Breast epithelium (tissue), 4 donors: ENCODE data around the gene AOX1. TPM values are rescaled to one million over a fixed set of nuclear protein-coding genes. Genes with fewer than 3 reads are reported as not detected.

ENCODE experiments used
- DNase-seq, 2 donors: peaks; one replicate each; pipeline ENCODE4 v3.0.0-alpha.2; 2019; ENCODE audit warnings: low spot score in 2 of 2
- H3K27ac ChIP-seq, 2 donors: fragments of 200-600 bp; sonication (generic) in 1 of 2; one replicate each; pipeline ENCODE4 v1.5.1; 2016 to 2019; ENCODE audit warnings: mild to moderate bottlenecking in 1 of 2
- H3K27me3 ChIP-seq, 2 donors: fragments of 200-600 bp; sonication (generic) in 1 of 2; one replicate each; pipeline versions ENCODE4 v1.5.1 to v1.6.0; 2017 to 2019; ENCODE audit warnings: control low read depth in 1 of 2, mild to moderate bottlenecking in 1 of 2
- H3K36me3 ChIP-seq: fragments of 200-600 bp; one replicate; pipeline ENCODE4 v1.5.1; 2019
- H3K4me1 ChIP-seq, 2 donors: fragments of 200-600 bp; sonication (generic); one replicate each; pipeline ENCODE4 v1.5.1; 2016 to 2019; ENCODE audit warnings: control low read depth in 1 of 2
- H3K4me3 ChIP-seq, 3 donors: fragments of 200-600 bp; sonication (generic); 1 replicate in 2 of 3; 2 replicates in 1 of 3; pipeline ENCODE4 v1.5.1; 2016 to 2019; ENCODE audit warnings: mild to moderate bottlenecking in 3 of 3, moderate library complexity in 2 of 3
- H3K9me3 ChIP-seq, 2 donors: fragments of 200-600 bp; sonication (generic) in 1 of 2; one replicate each; pipeline ENCODE4 v1.5.1; 2016 to 2019; ENCODE audit warnings: control low read depth in 1 of 2
- CTCF ChIP-seq, 3 donors: fragments of 450-650 bp; IDR thresholded peaks; one replicate each; pipeline ENCODE4 v1.5.1; 2016 to 2017; ENCODE audit warnings: antibody characterized with exemption in 3 of 3, mild to moderate bottlenecking in 3 of 3, moderate library complexity in 3 of 3
- POLR2A ChIP-seq: fragments of 450-650 bp; IDR thresholded peaks from one replicate; pipeline ENCODE4 v1.6.1; 2016; ENCODE audit warnings: antibody characterized with exemption, mild to moderate bottlenecking, moderate library complexity
- POLR2AphosphoS5 ChIP-seq, 3 donors: sonication (generic); formaldehyde crosslinking; IDR thresholded peaks; one replicate each; pipeline ENCODE4 v1.6.1; 2017; ENCODE audit warnings: antibody characterized with exemption in 3 of 3
- intact Hi-C: fragments of 100-400 bp; cut with DNase I; formaldehyde crosslinking; loops from one replicate; pipeline ENCODE4 v1.15.1; 2023; ENCODE audit warnings: low total_unique reads
- total RNA-seq, 3 donors: library from RNA; depleted of rRNA; stranded (reverse); fragments of >200 nt; gene quantifications; one replicate each; pipeline ENCODE4 v1.1.0, GENCODE V29; 2016

The AOX1 gene
- total RNA-seq, 3 donors from 2014 or later: 100.0 to 611 (median 111) TPM

DNA sequence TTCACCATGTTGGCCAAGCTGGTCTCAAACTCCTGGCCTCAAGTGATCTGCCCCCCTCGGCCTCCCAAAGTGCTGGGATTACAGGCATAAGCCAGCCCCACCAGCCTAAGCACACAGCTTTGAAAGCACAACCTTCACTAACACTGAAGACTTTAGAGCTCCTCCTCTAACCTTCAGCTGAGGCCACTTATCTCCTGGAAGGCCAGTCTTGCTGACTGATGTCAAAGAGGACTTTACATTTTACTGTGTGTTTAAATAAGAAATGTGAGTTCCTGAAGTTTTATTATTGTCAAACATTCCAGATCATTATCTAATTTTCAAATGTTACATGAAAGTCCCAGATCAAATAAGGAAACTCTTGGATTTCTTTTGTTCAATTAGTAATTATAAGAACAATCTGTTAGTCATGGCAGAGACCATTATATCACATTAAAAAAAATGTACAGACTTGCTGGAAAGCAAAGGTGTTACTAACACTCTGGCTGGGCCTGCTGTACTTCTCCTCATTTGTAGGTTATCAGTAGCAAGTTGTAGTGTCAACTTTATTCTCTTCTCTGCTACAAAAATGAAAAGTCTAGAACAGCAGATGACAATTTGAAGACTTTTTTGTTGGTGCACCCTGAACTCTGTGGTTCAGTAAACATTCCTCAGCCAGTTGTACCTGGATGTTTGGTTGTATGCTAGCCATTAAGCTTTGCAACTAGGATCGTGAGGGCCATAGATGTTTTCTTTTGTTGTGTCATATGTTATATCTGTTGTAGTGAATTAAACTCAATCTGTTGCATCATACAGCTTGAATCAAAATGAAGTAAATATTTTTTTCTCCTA lies 80.0 kb downstream of the AOX1 start:
- no peaks in the 10 kb centered on the region for H3K9me3 ChIP-seq
- H3K27ac ChIP-seq: no peak overlapping the region
- no peaks in the 10 kb centered on the region for H3K36me3 ChIP-seq
- H3K27me3 ChIP-seq: no peaks in the 10 kb centered on the region
- H3K4me3 ChIP-seq: no peak overlapping the region
- DNase-seq: no peak
- no peak for TF ChIP-seq CTCF (IDR thresholded peaks at IDR 0.05)
- no peak for TF ChIP-seq POLR2AphosphoS5 (IDR thresholded peaks at IDR 0.05)
- TF ChIP-seq POLR2A: no peak
- intact Hi-C loops: no loop called here
- H3K4me1 ChIP-seq: no peaks in the 10 kb centered on the region

DNA sequence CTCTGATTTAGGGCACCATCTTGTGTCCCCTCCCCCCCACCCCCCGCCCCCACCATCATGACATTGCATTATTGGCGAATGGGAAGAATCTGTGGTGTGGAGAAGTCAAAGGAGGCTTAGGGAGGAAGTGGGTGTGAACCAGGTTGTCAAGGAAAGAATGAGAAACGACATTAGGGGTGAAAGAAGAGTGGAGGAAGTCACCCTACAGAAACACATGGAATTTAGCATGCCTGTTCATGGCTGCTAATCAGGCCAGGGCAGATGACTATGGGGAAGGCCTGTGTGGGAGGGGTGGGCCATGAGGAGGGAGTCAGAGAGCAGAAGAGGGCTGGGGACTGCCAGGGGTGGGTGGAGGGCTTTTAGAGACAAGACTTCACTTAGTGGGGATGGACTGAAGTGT lies 81.6 kb downstream of the AOX1 start:
- H3K27ac ChIP-seq: no peak overlapping the region
- no peaks in the 10 kb centered on the region for H3K36me3 ChIP-seq
- no peaks in the 10 kb centered on the region for H3K27me3 ChIP-seq
- no peak for TF ChIP-seq CTCF (IDR thresholded peaks at IDR 0.05)
- DNase-seq: no peak
- H3K4me1 ChIP-seq: no peaks in the 10 kb centered on the region
- H3K9me3 ChIP-seq: no peaks in the 10 kb centered on the region
- intact Hi-C loops: no loop called here
- H3K4me3 ChIP-seq: no peak overlapping the region

DNA sequence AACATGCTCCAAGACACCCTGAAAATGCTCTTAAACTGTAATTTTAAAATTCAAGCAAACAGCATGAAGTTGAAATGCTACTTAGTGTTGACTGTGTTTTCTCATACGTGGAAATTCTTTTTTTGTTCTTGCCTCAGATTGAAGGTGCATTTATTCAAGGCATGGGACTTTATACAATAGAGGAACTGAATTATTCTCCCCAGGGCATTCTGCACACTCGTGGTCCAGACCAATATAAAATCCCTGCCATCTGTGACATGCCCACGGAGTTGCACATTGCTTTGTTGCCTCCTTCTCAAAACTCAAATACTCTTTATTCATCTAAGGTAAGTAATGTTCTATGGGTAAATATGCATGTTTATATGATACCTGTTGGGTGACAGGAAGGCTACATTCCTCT lies 82.7 kb downstream of the AOX1 start:
- H3K27me3 ChIP-seq: no peaks in the 10 kb centered on the region
- no peaks in the 10 kb centered on the region for H3K9me3 ChIP-seq
- DNase-seq: no peak
- intact Hi-C loops: no loop called here
- no peaks in the 10 kb centered on the region for H3K4me1 ChIP-seq
- no peak for TF ChIP-seq POLR2AphosphoS5 (IDR thresholded peaks at IDR 0.05)
- TF ChIP-seq CTCF (IDR thresholded peaks at IDR 0.05): no peak
- no peak for TF ChIP-seq POLR2A
- no peaks in the 10 kb centered on the region for H3K36me3 ChIP-seq
- no peak overlapping the region for H3K27ac ChIP-seq
- H3K4me3 ChIP-seq: no peak overlapping the region

- Histone ChIP-seq H3K27ac (no peak overlapping the region), H3K4me3 (no peak overlapping the region), H3K4me1 (no peaks in the 10 kb centered on the region), H3K27me3 (no peaks in the 10 kb centered on the region), H3K9me3 (no peaks in the 10 kb centered on the region), H3K36me3 (no peaks in the 10 kb centered on the region)
- intact Hi-C loops: no loop called here
- TF ChIP-seq CTCF (IDR thresholded peaks at IDR 0.05): no peak
- no peak for TF ChIP-seq POLR2AphosphoS5 (IDR thresholded peaks at IDR 0.05)
- TF ChIP-seq POLR2A: no peak
- no peak for DNase-seq
Measured at GRCh38 chr2:200669308-200669707, 83.5 kb downstream of the AOX1 start.

DNA sequence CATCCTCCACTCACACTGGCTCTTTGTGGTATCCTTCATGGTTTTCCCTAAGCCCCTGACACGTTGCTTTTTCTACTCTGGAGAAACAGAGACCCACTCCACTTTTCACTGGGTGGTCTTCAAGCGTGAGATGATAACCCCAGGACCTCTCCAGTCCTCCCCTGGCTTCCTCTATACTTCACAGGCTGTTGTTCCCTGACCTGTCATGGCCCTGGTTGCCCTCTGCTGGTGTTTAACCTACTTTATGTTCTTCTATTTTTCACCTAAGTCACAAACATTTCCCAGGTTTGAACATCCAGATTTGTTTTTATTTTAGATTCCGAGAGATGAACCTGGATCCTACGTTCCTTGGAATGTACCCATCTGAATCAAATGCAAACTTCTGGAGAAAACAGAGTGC lies 84.5 kb downstream of the AOX1 start:
- DNase-seq: no peak
- intact Hi-C loops: no loop called here
- H3K9me3 ChIP-seq: no peaks in the 10 kb centered on the region
- TF ChIP-seq POLR2AphosphoS5 (IDR thresholded peaks at IDR 0.05) (no peak), CTCF (IDR thresholded peaks at IDR 0.05) (no peak), POLR2A (no peak)
- H3K36me3 ChIP-seq: no peaks in the 10 kb centered on the region
- no peaks in the 10 kb centered on the region for H3K27me3 ChIP-seq
- no peaks in the 10 kb centered on the region for H3K4me1 ChIP-seq
- H3K27ac ChIP-seq: no peak overlapping the region
- H3K4me3 ChIP-seq: no peak overlapping the region
